ENCODE measurements around the gene OR52K1.
"Not testable (repeated sequence)": the region's sequence is repeated elsewhere in the genome, so short reads cannot be mapped to it uniquely, and the experiment has no call there.

Gene OR52K1

DNA sequence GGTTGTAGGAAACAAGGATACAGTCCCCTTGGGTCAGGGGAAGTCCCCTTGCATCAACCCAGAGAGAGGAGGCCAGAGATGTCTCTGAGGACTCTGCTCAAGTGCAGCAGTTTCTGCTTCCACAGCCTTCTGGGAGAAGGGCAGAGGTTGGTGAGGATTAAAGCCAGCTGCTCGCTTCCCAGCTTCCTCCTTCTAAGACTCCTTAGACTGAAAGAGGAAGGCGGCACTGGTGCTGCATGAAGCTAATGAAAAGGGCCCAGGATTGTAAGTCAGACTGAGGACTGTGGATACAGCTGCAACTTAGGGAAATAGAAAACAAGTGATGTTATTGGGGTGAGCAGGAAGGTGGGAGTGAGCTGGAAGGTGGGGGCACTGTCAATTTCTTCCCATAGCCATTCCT is at the start of gene OR52K1:
Gene OR52K1, plus strand, starts transcription at position 202 of the 400 bp plus-strand sequence. CDS start 6,255 bp downstream, outside the sequence.
- DNase-seq (ENCODE audit: low read depth) = no peak

DNA sequence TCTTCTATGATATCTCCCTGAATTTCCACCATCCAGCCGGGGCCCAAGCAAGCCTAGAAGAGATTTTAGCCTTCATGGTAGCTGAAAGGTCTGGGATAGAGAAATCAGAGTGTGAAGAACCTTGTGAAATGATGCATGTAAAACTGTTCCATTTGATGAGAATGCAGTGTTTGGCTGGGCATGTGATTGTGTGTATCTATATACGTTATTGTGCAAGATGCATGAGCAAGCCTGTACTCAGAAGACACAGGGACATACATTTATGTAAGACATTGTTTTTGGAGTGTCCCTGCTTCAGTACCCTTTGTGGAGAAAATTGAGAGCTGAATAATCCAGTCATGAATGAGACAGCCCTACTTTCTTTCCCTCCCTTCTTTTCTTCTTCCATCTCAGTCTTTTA is 48.6 kb upstream of the OR52K1 start:
- DNase-seq (ENCODE audit: low read depth) = no peak

DNA sequence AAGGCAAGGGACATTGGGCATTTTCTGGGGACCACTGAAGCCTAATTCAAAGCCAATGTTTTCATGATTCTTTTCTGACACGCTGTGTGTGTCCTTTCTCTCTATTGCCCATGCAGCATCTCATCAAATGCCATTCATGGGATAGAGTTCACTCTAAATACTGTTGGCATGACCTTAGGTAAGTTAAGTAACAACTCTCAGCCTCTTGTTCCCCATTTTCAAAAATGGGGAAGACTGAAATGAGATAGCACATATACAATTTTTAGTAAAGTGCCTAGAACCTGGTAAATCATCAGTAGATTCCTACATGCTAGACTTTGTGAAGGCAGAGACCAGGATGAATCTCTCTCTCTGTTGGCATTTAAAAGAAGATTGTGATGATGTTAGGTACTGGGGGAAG is 46.0 kb upstream of the OR52K1 start:
- no peak for DNase-seq (ENCODE audit: low read depth)

DNA sequence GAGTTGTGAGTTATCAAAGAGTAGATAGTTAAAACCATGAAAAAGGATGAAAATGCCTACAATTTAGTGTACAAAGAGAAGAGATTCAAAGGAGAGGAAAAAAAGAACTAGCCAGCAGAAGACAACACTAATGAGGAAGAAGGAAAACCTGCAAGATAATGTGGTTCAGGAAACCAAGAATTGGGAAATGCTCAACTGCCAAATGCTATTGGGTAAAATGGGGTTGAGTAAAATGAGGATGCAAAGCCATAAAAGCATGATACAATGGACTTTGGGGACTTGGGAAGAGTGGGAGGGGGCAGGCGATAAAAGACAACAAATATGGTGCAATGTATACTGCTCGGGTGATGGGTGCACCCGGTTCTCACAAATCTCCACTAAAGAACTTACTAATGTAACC is 40.9 kb upstream of the OR52K1 start:
- DNase-seq (ENCODE audit: low read depth) = no peak

DNA sequence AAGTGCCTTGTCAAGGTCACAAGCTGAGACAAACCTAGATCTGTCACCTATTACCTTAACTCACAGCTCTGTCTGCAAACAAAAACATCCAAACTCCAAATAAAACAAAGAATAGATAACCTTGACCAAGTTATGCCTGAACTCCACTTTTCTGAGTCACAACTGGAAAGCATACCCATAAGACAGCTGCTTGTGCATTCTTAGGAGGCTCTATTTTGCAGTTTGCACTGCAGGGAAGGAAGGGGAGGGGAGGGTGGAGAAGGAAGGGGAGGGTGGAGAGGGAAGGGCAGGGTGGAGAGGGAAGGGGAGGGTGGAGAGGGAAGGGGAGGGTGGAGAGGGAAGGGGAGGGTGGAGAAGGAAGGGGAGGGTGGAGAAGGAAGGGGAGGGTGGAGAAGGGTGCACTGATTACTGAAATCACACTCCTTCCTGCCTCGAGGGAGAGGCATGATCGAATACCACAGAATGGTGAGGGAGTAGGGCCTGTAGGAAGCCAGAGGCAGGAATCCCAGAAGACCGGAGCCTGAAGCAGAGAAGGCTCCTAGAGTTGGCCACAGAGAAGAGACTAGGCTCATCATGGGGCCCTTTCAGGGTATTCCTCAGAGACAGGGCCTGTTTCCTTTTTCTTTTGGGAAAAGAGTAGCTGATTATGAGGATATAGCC is 39.1 kb upstream of the OR52K1 start:
- DNase-seq (ENCODE audit: low read depth) = no peak

DNA sequence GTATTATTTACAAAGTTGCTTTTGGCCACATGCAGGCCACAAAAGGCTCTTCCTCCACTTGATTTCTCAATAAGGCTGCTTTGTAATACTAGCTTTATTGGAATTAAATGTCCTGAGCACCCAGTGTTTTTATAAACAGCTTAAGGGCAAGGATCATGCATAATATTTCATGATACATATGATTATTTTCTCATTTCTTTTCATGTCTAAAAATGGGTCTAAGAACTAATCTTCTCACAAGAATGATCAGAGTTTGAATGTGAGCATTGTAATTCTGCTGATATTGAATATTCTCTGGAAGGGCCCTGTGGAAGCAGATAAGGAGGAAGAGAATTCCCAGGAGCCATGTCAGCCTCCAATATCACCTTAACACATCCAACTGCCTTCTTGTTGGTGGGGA is 33.5 kb upstream of the OR52K1 start, which contains the start of gene OR52K2:
Gene OR52K2, plus strand, starts transcription at position 301 of the 400 bp plus-strand sequence. Its CDS starts 45 bp downstream, at position 346.
- DNase-seq (ENCODE audit: low read depth) = no peak

DNA sequence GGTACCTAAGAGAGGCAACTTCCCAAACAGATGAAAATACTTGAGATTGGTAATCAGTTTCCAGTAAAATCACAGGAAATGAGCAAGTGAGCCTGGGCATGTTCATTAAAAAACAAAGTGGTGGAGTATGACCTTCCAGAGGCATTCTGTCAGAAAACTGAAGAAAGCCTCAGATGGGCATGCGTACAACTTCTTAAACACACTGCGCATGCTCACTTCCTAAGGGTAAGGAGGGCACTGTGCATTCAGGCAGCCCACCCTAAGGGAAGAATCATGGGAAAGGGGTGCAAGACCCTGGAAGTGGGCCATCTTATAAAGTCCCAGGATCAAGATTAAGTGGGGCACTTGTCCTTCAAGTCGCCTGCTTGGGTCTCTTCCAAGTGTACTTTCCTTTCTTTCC is 29.3 kb upstream of the OR52K1 start:
- no peak for DNase-seq (ENCODE audit: low read depth)

DNA sequence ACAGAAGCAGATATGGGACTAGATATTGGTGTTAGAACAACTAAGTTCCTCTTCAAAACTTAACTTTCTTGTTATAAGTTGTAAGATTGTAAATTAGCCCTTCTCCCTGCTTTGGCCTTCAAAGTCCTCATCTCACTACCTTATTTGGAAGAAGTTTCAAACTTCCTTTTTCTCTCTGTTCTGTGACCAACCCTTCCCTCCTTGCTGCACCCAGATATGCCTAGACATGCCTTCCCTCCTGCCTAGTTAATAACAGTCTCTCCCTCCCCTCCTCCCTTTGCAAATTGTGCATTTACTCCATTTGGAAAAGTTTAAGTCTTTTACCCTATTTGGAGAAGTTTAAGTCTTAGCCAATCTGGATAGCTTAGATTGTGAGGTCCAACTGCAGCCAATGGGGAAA is 28.4 kb upstream of the OR52K1 start:
- DNase-seq (ENCODE audit: low read depth) = no peak

DNA sequence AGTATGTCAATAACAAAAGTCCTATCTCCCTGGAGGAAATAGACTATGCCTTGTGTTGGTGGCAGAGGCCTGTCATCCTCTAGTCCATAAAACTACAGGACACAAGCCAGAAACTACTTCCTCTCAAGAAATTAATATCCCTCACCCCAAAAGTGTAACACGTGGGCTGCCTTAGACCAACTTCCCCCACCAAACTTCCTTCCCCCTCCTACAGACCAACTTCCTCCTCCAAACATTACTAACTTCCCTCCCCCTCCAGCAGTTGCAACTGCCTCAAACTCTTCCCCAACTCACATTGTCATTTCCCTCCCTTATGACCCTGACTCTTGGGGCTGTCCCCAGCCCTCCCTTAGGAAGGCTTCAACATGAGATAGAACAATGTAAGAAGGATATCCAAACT is 27.0 kb upstream of the OR52K1 start:
- DNase-seq (ENCODE audit: low read depth) = no peak

DNA sequence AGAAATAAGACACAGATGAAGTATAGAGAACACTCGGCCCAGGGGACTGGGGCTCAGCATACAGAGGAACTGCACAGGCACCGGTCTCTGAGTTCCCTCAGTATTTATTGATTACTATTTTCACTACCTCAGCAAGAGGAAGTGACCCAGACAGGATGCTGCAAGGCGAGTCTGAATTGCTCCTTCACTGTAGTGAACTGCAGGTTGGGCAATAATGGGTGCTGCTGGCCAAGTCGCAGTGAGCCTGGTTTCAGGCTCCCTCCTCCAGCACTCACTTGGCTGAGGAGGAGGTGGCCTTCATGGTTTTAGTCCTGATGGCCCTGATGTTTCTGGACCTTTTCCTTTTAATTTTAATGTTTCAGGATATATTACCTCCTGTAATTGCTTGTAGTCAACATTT is 22.9 kb upstream of the OR52K1 start:
- no peak for DNase-seq (ENCODE audit: low read depth)

DNA sequence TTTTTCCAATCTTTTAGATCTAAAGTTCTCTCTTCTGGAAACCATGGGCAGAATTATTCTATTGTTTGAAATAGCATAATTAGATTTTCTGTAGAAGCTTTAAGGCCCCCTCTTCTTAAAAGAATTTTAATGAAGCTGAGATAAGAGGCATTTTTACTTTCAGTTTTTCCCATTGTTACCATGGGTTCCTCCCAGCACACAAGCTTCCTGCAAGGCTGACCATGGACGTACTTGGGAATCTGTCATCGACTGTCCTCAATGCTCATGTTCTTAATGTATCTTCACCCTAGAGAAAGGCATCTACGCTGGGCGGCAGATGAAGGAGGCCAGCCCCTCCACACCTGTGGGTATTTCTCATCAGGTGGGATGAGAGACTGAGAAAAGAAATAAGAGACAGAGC is 22.3 kb upstream of the OR52K1 start:
- DNase-seq (ENCODE audit: low read depth) = no peak

DNA sequence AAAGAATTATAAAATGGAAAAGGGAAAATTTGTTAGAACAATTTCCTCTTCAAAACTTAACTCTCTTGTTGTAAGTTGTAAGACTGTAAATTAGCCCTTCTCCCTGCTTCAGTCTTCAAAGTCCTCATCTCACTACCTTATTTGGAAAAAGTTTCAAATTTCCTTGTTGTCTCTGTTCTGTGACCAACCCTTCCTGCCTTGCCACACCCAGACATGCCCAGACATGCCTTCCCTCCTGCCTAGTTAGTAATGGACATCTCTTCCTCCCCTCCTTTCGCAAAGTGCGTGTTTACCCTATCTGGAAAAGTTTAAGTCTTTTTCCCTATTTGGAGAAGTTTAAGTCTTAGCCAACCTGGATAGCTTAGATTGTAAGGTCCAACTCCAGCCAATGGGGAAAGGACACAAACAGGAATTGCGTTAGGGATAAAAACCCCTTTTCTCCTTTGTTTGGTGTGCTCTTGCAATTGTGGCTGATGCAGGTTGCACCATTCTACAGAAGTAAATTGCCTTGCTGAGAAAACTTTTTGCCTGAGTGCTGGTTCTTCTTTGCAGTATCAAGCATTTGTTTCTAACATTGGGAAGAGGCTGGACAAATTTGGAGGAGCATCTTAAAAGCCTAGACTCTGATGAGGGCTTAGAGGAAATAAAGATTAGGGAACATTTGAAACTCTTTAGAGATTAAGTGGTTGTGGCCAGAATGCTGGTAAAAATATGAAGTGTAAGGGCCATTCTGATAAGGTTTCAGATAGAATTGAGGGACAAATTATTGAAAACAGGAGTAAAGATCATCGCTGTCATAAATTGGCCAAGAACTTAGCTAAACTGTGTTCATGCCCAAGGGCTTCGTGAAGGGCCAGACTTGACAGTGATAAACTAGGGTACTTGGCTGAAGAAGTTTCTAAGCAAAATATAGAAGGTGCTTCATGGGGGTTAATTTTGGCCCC is 18.0 kb upstream of the OR52K1 start:
- DNase-seq (ENCODE audit: low read depth) = no peak

DNA sequence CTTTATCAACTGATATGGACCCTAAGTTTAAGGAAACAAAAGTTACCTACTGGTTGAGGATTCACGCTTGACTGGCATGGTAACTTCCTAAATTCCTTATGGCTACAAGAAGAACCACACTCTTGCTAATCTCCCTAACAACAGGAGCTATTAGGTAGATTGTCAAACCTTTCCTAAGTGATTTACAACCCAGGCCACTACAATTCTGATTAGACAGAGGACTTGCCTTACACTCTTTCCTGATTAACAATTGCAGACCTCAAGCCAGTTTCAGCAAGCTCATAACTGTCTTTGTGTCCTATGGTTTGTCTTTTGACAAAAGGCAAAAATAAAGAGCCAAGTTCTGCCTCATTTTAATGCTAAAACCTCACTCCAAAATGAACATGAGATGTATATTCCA is 17.0 kb upstream of the OR52K1 start:
- DNase-seq (ENCODE audit: low read depth) = no peak

DNA sequence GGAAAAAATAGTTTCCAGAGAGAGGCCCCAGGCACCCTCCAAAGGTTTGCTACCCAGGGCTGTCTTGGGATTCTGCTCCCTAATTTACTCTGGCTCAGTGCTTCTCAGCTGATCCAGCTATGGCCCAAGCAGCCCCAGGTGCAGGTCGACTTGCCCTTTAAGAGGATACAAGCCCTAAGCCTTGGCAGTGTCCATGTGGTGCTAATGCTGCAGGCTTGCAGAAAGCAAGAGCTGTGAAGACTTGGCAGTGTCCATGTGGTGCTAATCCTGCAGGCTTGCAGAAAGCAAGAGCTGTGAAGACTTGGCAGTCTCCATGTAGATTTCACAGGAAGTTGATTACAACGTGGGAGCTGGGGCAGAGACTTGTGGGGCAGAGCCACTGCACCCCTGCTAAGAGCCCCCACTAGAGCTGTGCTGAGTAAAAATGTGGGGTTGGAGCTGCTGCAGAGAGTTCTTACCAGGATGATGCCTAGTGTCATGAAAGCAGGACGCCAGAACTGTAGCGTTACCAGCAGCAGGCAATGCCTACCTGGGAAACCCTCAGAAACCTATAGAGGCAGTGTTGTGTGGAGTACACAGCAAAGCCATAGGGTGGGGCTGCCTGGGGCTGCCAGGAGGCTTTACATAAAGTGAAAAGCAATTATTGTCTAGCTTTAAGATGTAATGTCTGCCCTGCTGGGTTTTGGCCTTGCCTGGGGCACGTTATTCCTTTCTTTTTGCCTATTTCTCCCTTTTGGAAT is 16.1 kb upstream of the OR52K1 start:
- DNase-seq (ENCODE audit: low read depth) = no peak

DNA sequence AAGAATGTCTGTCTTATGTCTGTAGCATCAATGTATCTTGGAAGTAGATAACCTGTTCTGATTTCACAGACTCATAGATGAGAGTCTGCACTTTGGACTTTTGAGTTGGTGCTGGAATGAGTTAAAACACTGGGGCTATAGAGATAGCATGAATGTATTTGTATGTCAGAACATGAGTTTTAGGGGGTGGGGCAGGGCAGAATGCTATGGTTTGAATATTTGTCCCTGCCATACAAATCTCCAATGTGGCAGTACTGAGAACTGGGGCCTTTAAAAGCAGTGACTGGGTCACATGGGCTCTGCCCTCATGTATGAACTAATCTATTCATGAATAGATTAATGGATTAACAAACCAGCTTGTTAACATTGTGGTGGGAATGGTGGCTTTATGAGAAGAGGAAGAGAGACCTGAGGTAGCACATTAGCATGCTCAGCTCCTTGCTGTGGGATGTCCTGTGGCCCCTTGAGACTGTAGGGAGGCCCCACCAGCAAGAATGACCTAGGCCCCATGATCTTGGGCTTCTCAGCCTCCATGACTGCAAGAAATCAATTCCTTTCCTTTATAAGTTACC is 15.5 kb upstream of the OR52K1 start:
- DNase-seq (ENCODE audit: low read depth) = no peak

DNA sequence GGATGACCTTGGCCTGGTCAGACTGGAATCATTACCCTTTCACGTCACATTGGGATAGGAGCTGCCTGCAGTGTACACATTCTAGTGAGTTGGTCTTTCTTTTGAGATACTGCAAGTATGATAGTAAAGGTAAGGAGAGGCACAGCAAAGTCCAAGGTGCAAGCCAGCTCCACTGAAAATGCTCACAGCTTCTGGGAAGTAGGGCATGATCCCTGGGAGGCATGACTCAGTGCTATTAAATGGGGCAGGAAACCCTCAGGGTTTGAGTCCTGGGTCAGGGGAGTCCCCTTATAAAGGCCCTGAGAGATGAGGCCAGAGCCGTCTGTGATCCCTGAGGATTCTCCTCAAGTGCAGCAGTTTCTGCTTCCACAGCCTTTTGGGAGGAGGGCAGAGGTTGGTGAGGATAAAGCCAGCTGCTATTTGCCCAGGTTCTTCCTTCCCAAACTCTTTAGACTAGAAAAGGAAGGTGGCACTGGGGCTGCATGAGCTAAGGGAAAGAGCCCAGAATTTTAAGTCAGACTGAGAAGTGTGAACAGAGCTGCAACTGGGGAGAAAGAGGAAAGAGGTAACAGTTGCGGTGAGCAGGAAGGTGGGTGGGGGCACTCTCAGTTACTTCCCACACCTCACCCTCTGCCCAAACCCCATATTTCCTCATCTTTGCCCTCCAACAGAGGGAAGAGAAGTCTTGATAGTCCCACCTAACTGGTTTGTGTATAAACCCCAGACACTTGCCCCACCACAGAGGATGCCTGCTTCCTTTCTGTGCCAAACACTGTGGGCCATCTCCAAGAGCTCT is 14.4 kb upstream of the OR52K1 start:
- DNase-seq (ENCODE audit: low read depth) = no peak

DNA sequence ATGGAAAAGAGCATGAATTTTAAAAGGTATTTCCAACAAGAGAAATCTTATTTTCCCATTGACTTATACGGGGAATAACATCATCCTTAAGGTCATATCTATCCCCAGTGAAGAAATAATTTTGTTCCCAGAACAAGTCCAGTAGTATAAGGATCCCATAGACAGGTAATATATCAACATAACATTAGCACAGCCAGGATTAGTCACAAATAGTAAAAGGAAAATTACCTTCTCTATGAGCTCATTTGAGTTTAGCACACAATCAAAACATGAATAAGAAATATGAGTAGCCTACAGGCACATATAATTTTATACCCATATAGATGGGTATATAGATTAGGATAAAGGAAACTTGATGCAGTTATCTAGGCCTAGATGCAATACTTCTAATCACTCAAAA is 2.8 kb upstream of the OR52K1 start:
- DNase-seq (ENCODE audit: low read depth) = no peak

DNA sequence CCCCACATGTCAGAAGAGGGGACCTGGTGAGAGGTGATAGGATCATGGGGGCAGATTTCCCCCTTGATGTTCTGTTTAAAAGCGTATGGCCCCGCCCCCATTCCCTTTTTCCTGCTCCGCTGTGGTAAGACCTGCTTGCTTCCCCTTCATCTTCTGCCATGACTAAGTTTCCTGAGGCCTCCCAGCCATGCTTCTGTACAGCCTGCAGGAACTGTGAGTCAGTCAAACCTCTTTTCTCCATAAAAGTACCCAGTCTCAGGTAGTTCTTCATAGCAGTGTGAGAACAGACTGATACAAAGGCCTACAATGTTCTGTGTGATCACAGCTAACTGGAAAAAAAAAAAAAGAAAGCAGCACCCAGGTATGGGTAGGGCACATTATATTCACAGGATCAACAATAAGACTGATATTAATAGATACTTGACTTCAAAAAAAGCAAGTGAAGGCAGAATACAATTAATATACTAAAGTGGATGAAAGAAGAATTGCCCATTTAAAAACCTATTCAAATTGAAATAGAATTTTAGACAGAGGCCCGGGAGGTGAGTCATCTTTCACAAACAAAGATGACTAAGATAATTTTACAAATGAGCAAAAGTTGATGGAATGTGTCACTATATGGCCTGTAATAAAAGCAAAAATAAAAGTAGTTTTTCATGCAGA is 1.7 kb upstream of the OR52K1 start:
- DNase-seq (ENCODE audit: low read depth) = no peak

DNA sequence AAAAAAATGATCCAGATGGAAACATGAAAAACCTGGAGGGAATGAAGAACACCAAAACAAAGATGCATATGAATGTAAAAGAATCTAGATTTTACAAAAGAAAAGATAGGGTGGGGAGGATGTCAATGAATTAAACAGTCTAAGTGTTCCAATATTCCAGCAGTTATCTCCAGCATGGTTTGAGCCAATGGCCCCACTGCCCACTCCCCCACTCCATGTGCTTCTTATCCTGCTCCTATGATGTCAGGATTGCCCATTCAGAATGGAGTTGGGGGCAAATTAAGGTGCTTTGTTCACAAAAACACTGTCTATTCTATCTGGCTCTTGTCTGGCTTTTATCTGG is 1.2 kb upstream of the OR52K1 start:
- no peak for DNase-seq (ENCODE audit: low read depth)

DNA sequence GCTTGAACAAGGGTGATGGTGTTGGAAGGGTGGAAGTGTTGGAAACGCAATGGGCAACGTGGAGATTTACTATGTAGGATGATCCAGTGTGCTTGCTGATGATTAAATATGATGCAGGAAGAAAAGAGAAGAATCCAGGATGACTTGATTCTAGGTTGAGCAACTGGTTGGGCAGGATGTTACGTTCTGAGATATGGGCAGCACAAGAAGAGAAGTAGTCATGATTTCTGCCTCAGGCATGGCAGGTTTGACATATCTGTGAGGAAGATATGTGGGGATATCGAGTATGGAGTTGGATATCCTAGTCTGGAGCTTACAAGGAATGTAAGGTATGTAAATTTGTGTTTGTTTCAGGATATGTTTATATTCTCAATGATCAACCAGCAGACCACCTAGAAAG is 1.9 kb downstream of the OR52K1 start:
- DNase-seq (ENCODE audit: low read depth) = no peak

DNA sequence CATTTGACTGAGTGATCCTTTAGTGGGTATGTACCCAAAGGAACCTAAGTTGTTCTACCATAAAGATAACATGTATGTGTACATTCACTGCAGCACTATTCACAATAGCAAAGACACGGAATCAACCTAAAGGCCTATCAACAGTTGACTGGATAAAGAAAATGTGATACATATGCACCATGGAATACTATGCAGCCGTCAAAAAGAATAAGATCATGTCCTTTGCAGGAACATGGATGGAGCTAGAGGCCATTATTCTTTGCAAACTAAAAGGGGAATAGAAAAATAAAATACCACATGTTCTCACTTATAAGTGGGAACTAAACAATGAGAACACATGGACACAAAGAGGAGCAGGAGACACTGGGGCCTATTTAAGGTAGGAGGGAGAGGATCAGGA is 9.0 kb downstream of the OR52K1 start:
- DNase-seq (ENCODE audit: low read depth) = not testable (repeated sequence)
